ENCODE results near the gene MATK. TPM values are rescaled to one million over a fixed set of nuclear protein-coding genes. Genes with fewer than 3 reads are reported as not detected.

MATK gene
- total RNA-seq, 8 experiments from 2014 or later = 0.29 to 1.8 (median 1.0) TPM

GRCh38 chr19:3738477-3739220 lies 47.5 kb downstream of the MATK start:
- H3K4me1 ChIP-seq (replicated peaks in 1 of 2) = no peaks in the 10 kb centered on the region
- no peak for ATAC-seq (replicated peaks in 6 of 8)
- 20 to 91% (median 68%) methylated on average over 1 to 14 of the region's 32 CpGs; no CpG with 5 or more reads in 2 of the 10 experiments for WGBS, 10 experiments
- in situ Hi-C loops (cut with MboI; ENCODE audit: low pct_unique_long_range_greater_than_20kb in 2 of 9, low sequenced_read_pairs in 9 of 9, unreplicated experiment in 9 of 9) = no loop called here
- no peak overlapping the region for H3K4me3 ChIP-seq
- no peak overlapping the region for H3K27ac ChIP-seq

GRCh38 chr19:3737487-3738205 lies 48.5 kb downstream of the MATK start:
- H3K4me3 ChIP-seq = no peak overlapping the region
- ATAC-seq (replicated peaks in 6 of 8) = no peak
- H3K27ac ChIP-seq = no peak overlapping the region
- in situ Hi-C loops (cut with MboI; ENCODE audit: low pct_unique_long_range_greater_than_20kb in 2 of 9, low sequenced_read_pairs in 9 of 9, unreplicated experiment in 9 of 9) = no loop called here
- H3K4me1 ChIP-seq (replicated peaks in 1 of 2) = no peaks in the 10 kb centered on the region
- WGBS, 10 experiments = 47 to 93% (median 62%) methylated on average over 3 to 7 of the region's 10 CpGs; no CpG with 5 or more reads in 4 of the 10 experiments

GRCh38 chr19:3736106-3736724 lies 50.0 kb downstream of the MATK start:
- ATAC-seq (replicated peaks in 6 of 8) = no peak
- in situ Hi-C loops (cut with MboI; ENCODE audit: low pct_unique_long_range_greater_than_20kb in 2 of 9, low sequenced_read_pairs in 9 of 9, unreplicated experiment in 9 of 9) = no loop called here

GRCh38 chr19:3734310-3734600 lies 51.9 kb downstream of the MATK start:
- no peaks in the 10 kb centered on the region for H3K4me1 ChIP-seq (replicated peaks in 1 of 2)
- no CpG with 5 or more reads among the region's 14 CpGs for WGBS, 10 experiments
- no peak overlapping the region for H3K27ac ChIP-seq
- no peak for ATAC-seq (replicated peaks in 6 of 8)
- H3K4me3 ChIP-seq = no peak overlapping the region
- in situ Hi-C loops (cut with MboI; ENCODE audit: low pct_unique_long_range_greater_than_20kb in 2 of 9, low sequenced_read_pairs in 9 of 9, unreplicated experiment in 9 of 9) = no loop called here

More at GRCh38 chr19:3736106-3736724, 50.0 kb downstream of the MATK start:
- H3K4me3 ChIP-seq = no peak overlapping the region
- H3K4me1 ChIP-seq (replicated peaks in 1 of 2) = no peaks in the 10 kb centered on the region
- 40 to 100% (median 70%) methylated on average over 1 to 18 of the region's 21 CpGs; no CpG with 5 or more reads in 3 of the 10 experiments for WGBS, 10 experiments
- no peak overlapping the region for H3K27ac ChIP-seq

GRCh38 chr19:3733549-3734309 lies 52.5 kb downstream of the MATK start:
- WGBS, 10 experiments = 36 to 100% (median 67%) methylated on average over 1 to 11 of the region's 20 CpGs; no CpG with 5 or more reads in 2 of the 10 experiments
- Histone ChIP-seq H3K4me1 (replicated peaks in 1 of 2) (no peaks in the 10 kb centered on the region), H3K27ac (no peak overlapping the region), H3K4me3 (no peak overlapping the region)
- in situ Hi-C loops (cut with MboI; ENCODE audit: low pct_unique_long_range_greater_than_20kb in 2 of 9, low sequenced_read_pairs in 9 of 9, unreplicated experiment in 9 of 9) = no loop called here
- ATAC-seq (replicated peaks in 6 of 8) = no peak

- no peak for ATAC-seq (replicated peaks in 6 of 8)
- H3K4me1 ChIP-seq (replicated peaks in 1 of 2) = no peaks in the 10 kb centered on the region
- no peak overlapping the region for H3K27ac ChIP-seq
- 60 to 100% (median 92%) methylated on average over 1 of the region's 1 CpG; no CpG with 5 or more reads in 6 of the 10 experiments for WGBS, 10 experiments
- H3K4me3 ChIP-seq = no peak overlapping the region
- in situ Hi-C loops (cut with MboI; ENCODE audit: low pct_unique_long_range_greater_than_20kb in 2 of 9, low sequenced_read_pairs in 9 of 9, unreplicated experiment in 9 of 9) = no loop called here
Measured at GRCh38 chr19:3732108-3732507, 54.1 kb downstream of the MATK start.

- no peak for ATAC-seq (replicated peaks in 6 of 8)
- Histone ChIP-seq H3K4me3 (no peak overlapping the region), H3K4me1 (replicated peaks in 1 of 2) (no peaks in the 10 kb centered on the region), H3K27ac (no peak overlapping the region)
- 50 to 85% (median 83%) methylated on average over 1 to 13 of the region's 32 CpGs; no CpG with 5 or more reads in 4 of the 10 experiments for WGBS, 10 experiments
- in situ Hi-C loops (cut with MboI; ENCODE audit: low pct_unique_long_range_greater_than_20kb in 2 of 9, low sequenced_read_pairs in 9 of 9, unreplicated experiment in 9 of 9) = no loop called here
Measured at GRCh38 chr19:3730457-3730958, 55.7 kb downstream of the MATK start.

Other genes starting within 250 kb of the MATK start
- gene TEKTIP1, start 247.2 kb downstream of the MATK start, total RNA-seq = 1 to 10 TPM in 4 of 8 experiments, under 1 TPM in 4; 0.50 to 4.3 (median 0.99) TPM
- gene MFSD12, start 228.8 kb downstream of the MATK start, total RNA-seq = 10 to 100 TPM; 21.9 to 87.4 (median 44.0) TPM
- 100 to 1,000 TPM in 1 of 8 experiments, 10 to 100 TPM in 7; 17.0 to 122 (median 35.3) TPM for gene HMG20B, start 213.4 kb downstream of the MATK start, total RNA-seq
- gene GIPC3, start 200.9 kb downstream of the MATK start, total RNA-seq = under 1 TPM in 7 of 8 experiments, not detected in 1; 0.05 to 0.84 (median 0.14) TPM
- under 1 TPM in 7 of 8 experiments, not detected in 1; 0.07 to 0.62 (median 0.36) TPM for gene TBXA2R, start 179.5 kb downstream of the MATK start, total RNA-seq
- gene CACTIN, start 159.6 kb downstream of the MATK start, total RNA-seq = 10 to 100 TPM; 11.7 to 23.0 (median 15.7) TPM
- gene PIP5K1C, start 85.9 kb downstream of the MATK start, total RNA-seq = 10 to 100 TPM in 6 of 8 experiments, 1 to 10 TPM in 2; 6.7 to 21.4 (median 13.7) TPM
- 1 to 10 TPM in 2 of 8 experiments, under 1 TPM in 3, not detected in 3; 0.41 to 7.4 (median 0.96) TPM for gene TJP3, start 78.0 kb downstream of the MATK start, total RNA-seq
- 10 to 100 TPM; 12.3 to 26.3 (median 16.8) TPM for gene APBA3, start 24.7 kb downstream of the MATK start, total RNA-seq
- gene MRPL54, start 23.7 kb downstream of the MATK start, total RNA-seq = 100 to 1,000 TPM in 1 of 8 experiments, 10 to 100 TPM in 7; 62.6 to 106 (median 86.6) TPM
- gene RAX2, start 14.2 kb downstream of the MATK start, total RNA-seq = under 1 TPM in 7 of 8 experiments, not detected in 1; 0.05 to 1.00 (median 0.21) TPM
- 10 to 100 TPM in 1 of 8 experiments, 1 to 10 TPM in 6, under 1 TPM in 1; 0.36 to 11.7 (median 7.2) TPM for gene ZFR2, start 82.7 kb upstream of the MATK start, total RNA-seq
- gene ATCAY, start 94.3 kb upstream of the MATK start, total RNA-seq = 10 to 100 TPM in 5 of 8 experiments, under 1 TPM in 2, not detected in 1; 0.10 to 58.2 (median 48.6) TPM
- not detected for gene NMRK2, start 146.7 kb upstream of the MATK start, total RNA-seq
- 10 to 100 TPM; 42.4 to 63.4 (median 50.8) TPM for gene DAPK3, start 184.7 kb upstream of the MATK start, total RNA-seq
- gene EEF2, start 199.1 kb upstream of the MATK start, total RNA-seq = 1,000 to 10,000 TPM; 3,034 to 7,601 (median 4,897) TPM
- gene PIAS4, start 221.4 kb upstream of the MATK start, total RNA-seq = 10 to 100 TPM; 11.6 to 31.8 (median 22.6) TPM

Measured in motor neuron (in vitro differentiated cells).